HUES48 (cell line): Measurements from ENCODE around the gene AGTR2.
"Not testable (repeated sequence)": the region's sequence is repeated elsewhere in the genome, so short reads cannot be mapped to it uniquely, and the experiment has no call there.

Source experiments
- H3K27ac ChIP-seq: one replicate; pipeline ENCODE4 v1.7.0; 2013; ENCODE audit warnings: low read depth, low read length, inconsistent platforms
- H3K27me3 ChIP-seq: 2 replicates; pipeline ENCODE4 v1.6.1; 2013; ENCODE audit warnings: mild to moderate bottlenecking, low read length; ENCODE audit not compliant: control insufficient read depth, insufficient read depth
- H3K36me3 ChIP-seq: 2 replicates; pipeline ENCODE4 v1.6.1; 2013; ENCODE audit warnings: low read length; ENCODE audit not compliant: control insufficient read depth, insufficient read depth
- H3K4me1 ChIP-seq: 2 replicates; pipeline ENCODE4 v1.6.1; 2013; ENCODE audit warnings: mild to moderate bottlenecking, low read length; ENCODE audit not compliant: control insufficient read depth, insufficient read depth
- H3K4me3 ChIP-seq: 2 replicates; pipeline ENCODE4 v1.5.1; 2013; ENCODE audit warnings: mild to moderate bottlenecking, low read depth, low read length
- H3K9ac ChIP-seq: 2 replicates; pipeline ENCODE4 v1.6.1; 2013; ENCODE audit warnings: mild to moderate bottlenecking, low read depth, low read length, moderate library complexity
- H3K9me3 ChIP-seq: 2 replicates; pipeline ENCODE4 v1.6.1; 2013; ENCODE audit warnings: low read length; ENCODE audit not compliant: control insufficient read depth, insufficient read depth

The AGTR2 gene

GRCh38 chrX:116170511-116170910, at the start of gene AGTR2:
Gene AGTR2, plus strand, starts transcription at chrX:116170744. Its CDS starts 1,537 bp downstream, at chrX:116172281.
- Histone ChIP-seq H3K27ac (no peak within 1 kb of the TSS), H3K9me3 (no peaks in the 10 kb centered on the region)

DNA sequence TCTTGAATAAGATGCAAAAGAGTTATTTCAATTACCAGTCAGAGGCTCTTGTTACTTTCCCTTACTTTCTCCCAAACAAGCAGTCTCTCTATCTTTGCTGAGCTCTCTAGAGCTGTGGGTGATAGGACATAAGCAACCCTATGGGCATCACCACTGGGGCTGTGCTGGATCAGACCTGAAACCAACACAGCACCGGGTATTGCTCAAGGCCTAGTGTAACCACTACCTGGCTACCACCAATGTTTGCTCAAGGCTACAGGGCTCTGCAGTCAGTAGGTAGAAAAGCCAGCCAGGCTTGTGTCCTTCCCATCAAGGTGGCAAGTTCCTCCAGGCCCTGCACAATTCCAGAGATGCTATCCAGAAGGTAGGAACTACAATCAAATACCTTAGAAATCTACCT, 35.3 kb upstream of the AGTR2 start:
- Histone ChIP-seq H3K27me3 (peaks cover 9% of the 10 kb centered on the region; the same call in 1 of the 2 replicates), H3K9ac (no peak overlapping the region), H3K9me3 (no peaks in the 10 kb centered on the region), H3K4me1 (0 out of 2 replicates have a peak, but pooled peaks cover 5% of the 10 kb centered on the region), H3K27ac (no peak overlapping the region), H3K36me3 (no peaks in the 10 kb centered on the region), H3K4me3 (no peak overlapping the region)

More at GRCh38 chrX:116170511-116170910, at the start of gene AGTR2:
- Histone ChIP-seq H3K4me1 (no peaks in the 10 kb centered on the region), H3K4me3 (no peak within 1 kb of the TSS), H3K9ac (no peak within 1 kb of the TSS), H3K27me3 (peaks cover 8% of the 10 kb centered on the region; the same call in 1 of the 2 replicates), H3K36me3 (no peaks in the 10 kb centered on the region)

DNA sequence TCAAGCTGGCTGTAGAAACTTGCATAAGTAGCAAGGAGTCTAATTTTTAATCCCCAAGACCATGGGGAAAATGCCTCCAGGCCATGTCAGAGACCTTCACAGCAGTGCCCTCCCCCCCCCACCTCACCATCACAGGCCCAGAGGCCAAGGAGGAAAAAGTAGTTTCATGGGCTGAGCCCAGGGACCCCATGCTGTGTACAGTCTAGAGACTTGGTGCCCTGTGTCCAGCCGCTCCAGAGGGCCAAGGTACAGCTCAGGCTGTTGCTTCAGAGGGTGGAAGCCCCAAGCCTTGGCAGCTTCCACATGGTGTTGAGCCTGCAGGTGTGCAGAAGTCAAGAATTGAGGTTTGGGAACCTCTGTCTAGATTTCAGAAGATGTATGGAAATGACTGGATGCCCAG, 29.3 kb upstream of the AGTR2 start:
- H3K9me3 ChIP-seq, H3K27ac ChIP-seq, H3K4me3 ChIP-seq, H3K27me3 ChIP-seq, H3K36me3 ChIP-seq, H3K9ac ChIP-seq, H3K4me1 ChIP-seq: not testable (repeated sequence)

DNA sequence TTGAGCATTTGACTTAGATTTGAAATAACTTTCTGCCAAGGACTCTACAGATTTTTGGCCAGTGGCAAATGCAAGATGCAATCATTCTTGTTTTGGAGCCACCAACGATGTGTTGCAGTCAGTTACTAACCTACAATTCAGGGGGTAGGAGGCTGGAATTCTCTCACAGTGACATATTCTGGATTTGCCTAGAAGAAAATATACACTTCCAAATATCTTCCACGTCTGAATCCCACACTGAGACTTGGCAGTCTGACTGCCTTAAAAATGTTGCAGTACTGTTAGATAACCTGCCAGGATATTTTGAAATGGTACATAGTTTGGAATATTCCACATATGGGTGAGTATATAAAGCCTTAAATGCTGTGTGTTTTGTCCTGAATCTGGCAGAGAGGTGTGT, 27.6 kb upstream of the AGTR2 start:
- Histone ChIP-seq H3K4me3 (no peak overlapping the region), H3K27me3 (no peaks in the 10 kb centered on the region; the same call in 1 of the 2 replicates), H3K4me1 (0 out of 2 replicates have a peak, but pooled peaks cover 4% of the 10 kb centered on the region), H3K36me3 (no peaks in the 10 kb centered on the region), H3K9ac (no peak overlapping the region), H3K9me3 (no peaks in the 10 kb centered on the region), H3K27ac (no peak overlapping the region)

DNA sequence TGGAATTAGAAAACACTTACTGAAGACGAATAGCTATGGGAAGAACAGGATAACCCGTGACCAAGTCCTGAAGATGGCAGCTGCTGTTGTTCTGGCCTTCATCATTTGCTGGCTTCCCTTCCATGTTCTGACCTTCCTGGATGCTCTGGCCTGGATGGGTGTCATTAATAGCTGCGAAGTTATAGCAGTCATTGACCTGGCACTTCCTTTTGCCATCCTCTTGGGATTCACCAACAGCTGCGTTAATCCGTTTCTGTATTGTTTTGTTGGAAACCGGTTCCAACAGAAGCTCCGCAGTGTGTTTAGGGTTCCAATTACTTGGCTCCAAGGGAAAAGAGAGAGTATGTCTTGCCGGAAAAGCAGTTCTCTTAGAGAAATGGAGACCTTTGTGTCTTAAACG, 2.4 kb downstream of the AGTR2 start:
- Histone ChIP-seq H3K9me3 (no peaks in the 10 kb centered on the region), H3K9ac (no peak overlapping the region), H3K27me3 (peaks cover 8% of the 10 kb centered on the region; the same call in 1 of the 2 replicates), H3K27ac (no peak overlapping the region), H3K4me3 (no peak overlapping the region), H3K4me1 (no peaks in the 10 kb centered on the region), H3K36me3 (no peaks in the 10 kb centered on the region)

- no peak overlapping the region for H3K27ac ChIP-seq
- no peaks in the 10 kb centered on the region for H3K36me3 ChIP-seq
Observed at GRCh38 chrX:116181300-116181699, 10.8 kb downstream of the AGTR2 start.

GRCh38 chrX:116185163-116185562, 14.6 kb downstream of the AGTR2 start:
- Histone ChIP-seq H3K4me1 (no peaks in the 10 kb centered on the region), H3K9ac (no peak overlapping the region), H3K36me3 (no peaks in the 10 kb centered on the region), H3K27me3 (0 out of 2 replicates have a peak, but pooled peaks cover 4% of the 10 kb centered on the region), H3K27ac (no peak overlapping the region), H3K4me3 (no peak overlapping the region), H3K9me3 (no peaks in the 10 kb centered on the region; the same call in 1 of the 2 replicates)

More at GRCh38 chrX:116181300-116181699, 10.8 kb downstream of the AGTR2 start:
- H3K4me3 ChIP-seq: no peak overlapping the region
- 0 out of 2 replicates have a peak, but pooled peaks cover 4% of the 10 kb centered on the region for H3K27me3 ChIP-seq
- H3K4me1 ChIP-seq: no peaks in the 10 kb centered on the region
- H3K9ac ChIP-seq: no peak overlapping the region
- H3K9me3 ChIP-seq: no peaks in the 10 kb centered on the region

DNA sequence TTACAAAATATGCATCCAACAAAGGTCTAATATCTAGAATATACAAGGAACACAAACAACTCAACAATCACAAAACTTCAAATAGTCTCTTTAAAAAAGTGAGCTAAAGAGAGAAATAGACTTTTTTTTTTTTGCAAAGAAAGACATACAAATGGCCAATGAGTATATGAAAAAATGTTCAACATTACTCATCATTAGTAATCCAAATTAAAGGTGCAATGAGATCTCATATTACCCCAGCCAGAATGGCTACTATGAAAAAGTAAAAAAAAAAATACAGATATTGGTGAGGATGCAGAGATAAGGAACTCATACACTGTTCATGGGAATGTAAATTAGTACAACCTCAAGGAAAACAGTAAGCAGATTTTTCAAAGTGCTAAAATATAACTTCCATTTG, 24.1 kb downstream of the AGTR2 start:
- no peaks in the 10 kb centered on the region for H3K4me1 ChIP-seq
- no peak overlapping the region for H3K27ac ChIP-seq
- no peak overlapping the region for H3K9ac ChIP-seq
- H3K9me3 ChIP-seq: no peaks in the 10 kb centered on the region; the same call in 1 of the 2 replicates
- H3K36me3 ChIP-seq: no peaks in the 10 kb centered on the region
- H3K4me3 ChIP-seq: no peak overlapping the region
- H3K27me3 ChIP-seq: no peaks in the 10 kb centered on the region

GRCh38 chrX:116198235-116198634, 27.7 kb downstream of the AGTR2 start:
- H3K4me3 ChIP-seq: no peak overlapping the region
- no peaks in the 10 kb centered on the region for H3K4me1 ChIP-seq
- H3K27ac ChIP-seq: no peak overlapping the region
- H3K27me3 ChIP-seq: no peaks in the 10 kb centered on the region
- no peaks in the 10 kb centered on the region for H3K9me3 ChIP-seq
- no peaks in the 10 kb centered on the region for H3K36me3 ChIP-seq
- no peak overlapping the region for H3K9ac ChIP-seq

- H3K4me1 ChIP-seq: no peaks in the 10 kb centered on the region
- no peaks in the 10 kb centered on the region for H3K27me3 ChIP-seq
- H3K9ac ChIP-seq: no peak overlapping the region
- H3K9me3 ChIP-seq: no peaks in the 10 kb centered on the region
- H3K36me3 ChIP-seq: no peaks in the 10 kb centered on the region
- H3K27ac ChIP-seq: no peak overlapping the region
- no peak overlapping the region for H3K4me3 ChIP-seq
Observed at GRCh38 chrX:116198810-116199209, 28.3 kb downstream of the AGTR2 start.

GRCh38 chrX:116204932-116205331, 34.4 kb downstream of the AGTR2 start:
- H3K4me3 ChIP-seq: no peak overlapping the region
- H3K4me1 ChIP-seq: no peaks in the 10 kb centered on the region
- H3K9ac ChIP-seq: no peak overlapping the region
- H3K27ac ChIP-seq: no peak overlapping the region
- no peaks in the 10 kb centered on the region for H3K27me3 ChIP-seq
- no peaks in the 10 kb centered on the region for H3K36me3 ChIP-seq
- no peaks in the 10 kb centered on the region for H3K9me3 ChIP-seq
